ENCODE data around the gene NAT9. TPM values are rescaled to one million over a fixed set of nuclear protein-coding genes. Genes with fewer than 3 reads are reported as not detected.

NAT9 gene
- total and polyA plus RNA-seq, 2 experiments from 2014 or later, result 37.3 to 37.5 TPM

GRCh38 chr17:74804683-74805082 is 28.5 kb upstream of the NAT9 start:
- TF ChIP-seq JUNB (IDR thresholded peaks at IDR 0.05; ENCODE audit: unreplicated experiment) (no peak), EZH2phosphoT487 (IDR thresholded peaks at IDR 0.05; ENCODE audit: unreplicated experiment) (no peak), EZH2 (IDR thresholded peaks at IDR 0.05; ENCODE audit: low read depth, unreplicated experiment) (no peak), NANOG (IDR thresholded peaks at IDR 0.05; ENCODE audit: borderline replicate concordance) (no peak), STAT1 (IDR thresholded peaks at IDR 0.05; ENCODE audit: unreplicated experiment) (no peak), CTCF (conservative IDR thresholded peaks at IDR 0.05; ENCODE audit: low read depth in 2 of 2) (no peak), ZNF114 (CRISPR knock-in tag; IDR thresholded peaks at IDR 0.05) (no peak), CREB1 (CRISPR knock-in tag; IDR thresholded peaks at IDR 0.05; ENCODE audit: low read depth) (no peak), REST (IDR thresholded peaks at IDR 0.05; ENCODE audit: unreplicated experiment) (no peak), POLR2AphosphoS5 (IDR thresholded peaks at IDR 0.05; ENCODE audit: low read depth) (no peak), ZNF331 (CRISPR knock-in tag; IDR thresholded peaks at IDR 0.05; ENCODE audit: low read depth) (no peak), ETS1 (IDR thresholded peaks at IDR 0.05) (no peak), ZNF462 (CRISPR knock-in tag; IDR thresholded peaks at IDR 0.05) (no peak)
- DNase-seq (ENCODE audit: low spot score) (no peak), ATAC-seq (no peak)
- Histone ChIP-seq H3K36me3 (ENCODE audit: insufficient read depth) (no peaks in the 10 kb centered on the region), H2AFZ (no peak overlapping the region), H4K20me1 (replicated peaks; ENCODE audit: insufficient read depth) (peaks cover 16% of the 10 kb centered on the region), H3K4me3 (no peak overlapping the region), H3F3A (replicated peaks; ENCODE audit: low read depth) (no peaks in the 10 kb centered on the region), H3K27me3 (ENCODE audit: insufficient read depth) (no peaks in the 10 kb centered on the region), H3K4me1 (ENCODE audit: insufficient read depth) (no peaks in the 10 kb centered on the region), H3K79me2 (replicated peaks; ENCODE audit: insufficient read depth) (no peaks in the 10 kb centered on the region), H3K27ac (ENCODE audit: low read depth) (no peak overlapping the region), H3K9me2 (ENCODE audit: insufficient read depth) (no peaks in the 10 kb centered on the region), H3K4me2 (no peak overlapping the region)
- Mint-ChIP-seq H3K9me3 (no peaks in the 10 kb centered on the region), H3K4me1 (no peaks in the 10 kb centered on the region), H3K27ac (no peak overlapping the region; the same call in 1 of the 2 replicates), H3K36me3 (ENCODE audit: low read depth) (peaks cover 16% of the 10 kb centered on the region), H3K27me3 (ENCODE audit: insufficient read depth, low read depth, poor library complexity) (peaks cover 10% of the 10 kb centered on the region), H3K4me3 (no peak overlapping the region)
